OCI-LY3 (cell line): ENCODE data around the gene PACS2.

Experiments used
- H2AFZ ChIP-seq: fragments of 200-600, 300-600 bp; shearing (Covaris generic); 2 replicates; pipeline ENCODE4 v1.6.0; 2014; ENCODE audit warnings: antibody characterized with exemption, low read depth, low read length
- H3K27ac ChIP-seq: fragments of 200-600, 300-600 bp; sonication (generic); 2 replicates; pipeline ENCODE4 v1.5.1; 2014; ENCODE audit warnings: mild to moderate bottlenecking, low read length, moderate library complexity, mixed read lengths
- H3K27me3 ChIP-seq: fragments of 200-600, 300-600 bp; sonication (generic); 2 replicates; pipeline ENCODE4 v1.6.1; 2014; ENCODE audit warnings: low read depth, low read length, mixed read lengths
- H3K36me3 ChIP-seq: fragments of 200-600, 300-600 bp; sonication (generic); replicated peaks from 2 replicates; pipeline ENCODE3; 2014; ENCODE audit warnings: low read depth, low read length, mixed read lengths
- H3K4me1 ChIP-seq: fragments of 300-600, 200-600 bp; sonication (generic); 2 replicates; pipeline ENCODE4 v1.6.1; 2014; ENCODE audit warnings: low read length, mixed read lengths
- H3K4me2 ChIP-seq: fragments of 200-600, 300-600 bp; sonication (generic); 2 replicates; pipeline ENCODE4 v1.6.1; 2014; ENCODE audit warnings: low read length, mixed read lengths
- H3K4me3 ChIP-seq: fragments of 300-600, 200-600 bp; sonication (generic); 2 replicates; pipeline ENCODE4 v1.5.1; 2014; ENCODE audit warnings: antibody characterized with exemption, mild to moderate bottlenecking, low read length, moderate library complexity
- H3K79me2 ChIP-seq: fragments of 300-600, 200-600 bp; shearing (Covaris generic); 2 replicates; pipeline ENCODE4 v1.6.1; 2014; ENCODE audit warnings: mild to moderate bottlenecking, low read length, mixed read lengths
- H3K9ac ChIP-seq: fragments of 300-600, 200-600 bp; shearing (Covaris generic); 2 replicates; pipeline ENCODE4 v1.6.0; 2014; ENCODE audit warnings: mild to moderate bottlenecking, low read length, moderate library complexity
- H3K9me3 ChIP-seq: fragments of 200-600, 300-600 bp; shearing (Covaris generic); 2 replicates; pipeline ENCODE4 v1.6.1; 2014; ENCODE audit warnings: low read length, mixed read lengths; ENCODE audit not compliant: insufficient read depth
- H4K20me1 ChIP-seq: fragments of 200-600, 300-600 bp; sonication (generic); 2 replicates; pipeline ENCODE4 v1.6.1; 2016; ENCODE audit warnings: low read length, mixed read lengths; ENCODE audit not compliant: insufficient read depth
- EZH2phosphoT487 ChIP-seq: fragments of 200-600 bp; shearing (Covaris generic); IDR thresholded peaks from 2 replicates; pipeline ENCODE4 v1.6.1; 2018; ENCODE audit warnings: antibody characterized with exemption, mixed run types, low read depth
- TF ChIP-seq, protein P1 (sequence below): fragments of 200-600, 300-600 bp; sonication (generic); IDR thresholded peaks from 2 replicates; pipeline ENCODE4 v1.5.1; 2014; ENCODE audit warnings: antibody characterized with exemption, low read length, low read depth

The PACS2 gene

GRCh38 chr14:105398726-105399465 lies 84.3 kb downstream of the PACS2 start:
- peak overlapping the region; percentile 84 for H3K4me2 ChIP-seq
- H3K9ac ChIP-seq = peak overlapping the region; percentile 89
- H3K36me3 ChIP-seq = peaks cover 38% of the 10 kb centered on the region
- TF ChIP-seq, protein P1, sequence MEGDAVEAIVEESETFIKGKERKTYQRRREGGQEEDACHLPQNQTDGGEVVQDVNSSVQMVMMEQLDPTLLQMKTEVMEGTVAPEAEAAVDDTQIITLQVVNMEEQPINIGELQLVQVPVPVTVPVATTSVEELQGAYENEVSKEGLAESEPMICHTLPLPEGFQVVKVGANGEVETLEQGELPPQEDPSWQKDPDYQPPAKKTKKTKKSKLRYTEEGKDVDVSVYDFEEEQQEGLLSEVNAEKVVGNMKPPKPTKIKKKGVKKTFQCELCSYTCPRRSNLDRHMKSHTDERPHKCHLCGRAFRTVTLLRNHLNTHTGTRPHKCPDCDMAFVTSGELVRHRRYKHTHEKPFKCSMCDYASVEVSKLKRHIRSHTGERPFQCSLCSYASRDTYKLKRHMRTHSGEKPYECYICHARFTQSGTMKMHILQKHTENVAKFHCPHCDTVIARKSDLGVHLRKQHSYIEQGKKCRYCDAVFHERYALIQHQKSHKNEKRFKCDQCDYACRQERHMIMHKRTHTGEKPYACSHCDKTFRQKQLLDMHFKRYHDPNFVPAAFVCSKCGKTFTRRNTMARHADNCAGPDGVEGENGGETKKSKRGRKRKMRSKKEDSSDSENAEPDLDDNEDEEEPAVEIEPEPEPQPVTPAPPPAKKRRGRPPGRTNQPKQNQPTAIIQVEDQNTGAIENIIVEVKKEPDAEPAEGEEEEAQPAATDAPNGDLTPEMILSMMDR = no peak
- TF ChIP-seq EZH2phosphoT487 = no peak
- H3K79me2 ChIP-seq = peaks cover 17% of the 10 kb centered on the region
- peaks cover 17% of the 10 kb centered on the region for H3K4me1 ChIP-seq
- H4K20me1 ChIP-seq = no peaks in the 10 kb centered on the region
- no peak overlapping the region for H2AFZ ChIP-seq
- H3K9me3 ChIP-seq = peaks cover 10% of the 10 kb centered on the region
- no peaks in the 10 kb centered on the region for H3K27me3 ChIP-seq
- H3K4me3 ChIP-seq = peak overlapping the region; percentile 93
- H3K27ac ChIP-seq = peak overlapping the region; percentile 49

DNA sequence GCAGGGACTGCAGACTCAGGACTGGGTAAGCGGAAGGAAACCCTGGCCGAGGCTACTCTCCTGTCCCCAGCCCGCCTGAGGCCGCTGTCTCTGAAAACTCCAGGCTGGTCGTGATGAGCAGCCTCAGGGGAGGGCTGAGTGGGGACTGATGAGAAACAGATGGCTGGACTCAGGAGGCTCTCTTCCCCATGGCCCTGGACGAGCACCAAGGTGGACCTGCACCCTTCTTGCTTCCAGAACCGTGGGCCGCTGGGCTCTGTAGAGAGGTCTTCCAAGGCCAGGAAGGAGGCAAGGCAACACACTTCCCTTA lies 84.9 kb downstream of the PACS2 start:
- Histone ChIP-seq H3K9me3 (peaks cover 10% of the 10 kb centered on the region), H3K27me3 (no peaks in the 10 kb centered on the region), H3K4me1 (peaks cover 23% of the 10 kb centered on the region), H3K79me2 (peaks cover 17% of the 10 kb centered on the region), H3K4me2 (peak overlapping the region; percentile 84), H3K4me3 (peak overlapping the region; percentile 93), H3K36me3 (peaks cover 41% of the 10 kb centered on the region), H4K20me1 (no peaks in the 10 kb centered on the region), H3K27ac (no peak overlapping the region), H2AFZ (no peak overlapping the region), H3K9ac (no peak overlapping the region)
- no peak for TF ChIP-seq EZH2phosphoT487
- TF ChIP-seq, protein P1 = no peak

- H3K36me3 ChIP-seq = peaks cover 45% of the 10 kb centered on the region
- H3K9me3 ChIP-seq = peaks cover 10% of the 10 kb centered on the region
- H4K20me1 ChIP-seq = no peaks in the 10 kb centered on the region
- H3K4me3 ChIP-seq = peak overlapping the region; percentile 93; the same call in 1 of the 2 replicates
- no peak overlapping the region for H2AFZ ChIP-seq
- TF ChIP-seq, protein P1 = no peak
- no peak for TF ChIP-seq EZH2phosphoT487
- no peak overlapping the region for H3K9ac ChIP-seq
- no peak overlapping the region for H3K27ac ChIP-seq
- H3K4me2 ChIP-seq = no peak overlapping the region; the same call in 1 of the 2 replicates
- H3K79me2 ChIP-seq = peaks cover 17% of the 10 kb centered on the region
- H3K27me3 ChIP-seq = no peaks in the 10 kb centered on the region
- H3K4me1 ChIP-seq = peaks cover 28% of the 10 kb centered on the region
Measured at GRCh38 chr14:105400016-105400415, 85.5 kb downstream of the PACS2 start.

DNA sequence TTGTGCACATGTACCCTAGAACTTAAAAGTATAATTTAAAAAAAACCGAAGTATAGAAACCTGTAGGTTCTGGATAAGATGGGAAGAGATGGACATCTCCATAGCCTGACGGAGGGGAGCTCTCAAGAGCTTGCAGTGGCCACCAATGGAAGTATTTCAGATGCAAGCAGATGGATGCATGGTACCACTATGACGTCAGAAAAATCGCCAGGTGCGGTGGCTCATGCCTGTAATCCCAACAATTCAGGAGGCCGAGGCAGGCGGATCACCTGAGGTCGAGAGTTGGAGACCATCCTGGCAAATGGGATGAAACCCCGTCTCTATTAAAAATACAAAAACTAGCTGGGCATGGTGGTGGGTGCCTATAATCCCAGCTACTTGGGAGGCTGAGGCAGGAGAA lies 87.2 kb downstream of the PACS2 start:
- Histone ChIP-seq H3K4me2 (no peak overlapping the region), H3K9me3 (peaks cover 10% of the 10 kb centered on the region), H3K4me1 (peaks cover 28% of the 10 kb centered on the region), H3K27me3 (no peaks in the 10 kb centered on the region), H3K36me3 (peaks cover 45% of the 10 kb centered on the region), H4K20me1 (no peaks in the 10 kb centered on the region), H3K27ac (no peak overlapping the region), H3K4me3 (no peak overlapping the region), H2AFZ (no peak overlapping the region), H3K79me2 (peaks cover 17% of the 10 kb centered on the region), H3K9ac (no peak overlapping the region)
- TF ChIP-seq EZH2phosphoT487 = no peak
- TF ChIP-seq, protein P1 = no peak
